Measurements from ENCODE around the gene MGAT4A. TPM values are rescaled to one million over a fixed set of nuclear protein-coding genes. Genes with fewer than 3 reads are reported as not detected.

The MGAT4A gene
- total and polyA plus RNA-seq, 9 of the 15 experiments (the other 6 are each of a cell fraction or from before 2014, with no cell fraction given), result 0.03 to 0.53 (median 0.18) TPM; not detected in 2

DNA sequence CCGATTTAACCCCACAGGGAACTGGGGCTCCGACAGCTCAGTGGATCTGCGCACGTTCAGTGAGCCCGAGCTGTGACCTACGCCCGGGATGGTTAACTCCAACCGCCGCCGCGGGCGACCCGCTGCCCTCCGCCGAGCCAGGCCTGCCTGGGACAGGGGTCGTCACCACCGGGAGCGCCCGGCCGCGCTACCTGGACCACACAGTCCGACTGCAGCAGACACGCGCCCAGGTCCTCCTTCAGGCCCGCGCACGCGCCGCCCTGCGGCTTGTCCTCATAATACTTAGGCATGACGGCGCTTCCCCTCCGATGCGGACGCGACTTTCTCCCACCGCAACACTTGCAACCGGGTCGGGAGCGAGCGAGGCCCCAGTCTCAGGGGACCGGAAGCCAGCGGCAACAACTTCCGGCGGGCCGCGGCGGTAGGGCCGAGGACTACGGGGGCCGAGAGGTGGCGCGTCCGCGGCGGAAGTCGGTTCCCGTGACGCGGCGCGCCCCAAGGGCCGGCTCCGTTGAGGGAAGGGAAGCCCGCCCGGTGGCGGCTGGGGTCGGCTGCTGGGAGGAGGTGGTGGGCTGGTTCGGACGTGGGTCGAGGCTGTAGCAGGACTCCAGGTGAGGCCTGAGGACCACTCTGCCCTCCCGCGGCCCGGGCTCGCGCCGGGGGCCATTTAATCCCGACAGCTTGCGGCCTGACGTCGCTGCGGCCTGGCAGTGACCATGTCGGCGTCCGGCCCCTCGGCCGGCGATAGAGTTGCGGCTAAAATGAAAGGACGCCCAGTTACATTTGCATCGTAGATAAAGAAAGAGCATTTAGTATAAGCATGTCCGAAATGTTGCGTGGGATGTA lies 122.6 kb downstream of the MGAT4A start, which contains the start of the genes COA5 and UNC50 (continued):
- 0 out of 2 replicates have a peak, but pooled peaks have one; percentile 14 for TF ChIP-seq EGR1 (conservative IDR thresholded peaks at IDR 0.05)
- TF ChIP-seq CREB1 (IDR thresholded peaks at IDR 0.05), result peak; percentile 81
- peak; percentile 91 for TF ChIP-seq CREB1 (CRISPR knock-in tag; IDR thresholded peaks at IDR 0.05)
- peak; percentile 72 for TF ChIP-seq ESRRA (IDR thresholded peaks at IDR 0.05; ENCODE audit: borderline replicate concordance, low read depth)
- 0 out of 2 replicates have a peak, but pooled peaks have one; percentile 38 for TF ChIP-seq ZNF232 (CRISPR knock-in tag; IDR thresholded peaks at IDR 0.05)
- peak; percentile 65; the same call in 1 of the 2 replicates for TF ChIP-seq SP1 (CRISPR knock-in tag; IDR thresholded peaks at IDR 0.05)
- peak; percentile 24 for TF ChIP-seq PRDM10 (IDR thresholded peaks at IDR 0.05; ENCODE audit: partially characterized antibody)
- peak; percentile 98 for TF ChIP-seq POLR2G (IDR thresholded peaks at IDR 0.05; ENCODE audit: low read depth, low read length)
- TF ChIP-seq NFE2 (IDR thresholded peaks at IDR 0.05; ENCODE audit: low read depth), result peak; percentile 20; the same call in 1 of the 2 replicates
- TF ChIP-seq JUNB (CRISPR knock-in tag; conservative IDR thresholded peaks at IDR 0.05), result no peak
- 0 out of 2 replicates have a peak, but pooled peaks have one; percentile 33 for TF ChIP-seq TCF7 (IDR thresholded peaks at IDR 0.05; ENCODE audit: borderline replicate concordance)
- peak; percentile 23 for TF ChIP-seq FUS (optimal IDR thresholded peaks at IDR 0.05; ENCODE audit: low read depth, low read length)
- TF ChIP-seq ZNF165 (CRISPR knock-in tag; IDR thresholded peaks at IDR 0.05; ENCODE audit: borderline replicate concordance), result no peak
- TF ChIP-seq SP2 (IDR thresholded peaks at IDR 0.05; ENCODE audit: extremely low read depth, low read depth, low read length, poor library complexity, severe bottlenecking), result no peak
- TF ChIP-seq SMARCC2 (IDR thresholded peaks at IDR 0.05; ENCODE audit: low read depth), result no peak
- peak; percentile 83 for TF ChIP-seq SIN3B (IDR thresholded peaks at IDR 0.05; ENCODE audit: low read depth)
- no peak for TF ChIP-seq HNRNPH1 (optimal IDR thresholded peaks at IDR 0.05; ENCODE audit: low read depth, low read length)
- no peak for TF ChIP-seq HNRNPUL1 (IDR thresholded peaks at IDR 0.05; ENCODE audit: low read length)
- TF ChIP-seq MAZ (CRISPR knock-in tag; conservative IDR thresholded peaks at IDR 0.05 in 1 of 2, IDR thresholded peaks at IDR 0.05 in 1 of 2), result peak; percentile 81 to 87
- peak; percentile 94 for TF ChIP-seq CREM (IDR thresholded peaks at IDR 0.05; ENCODE audit: low read depth)
- TF ChIP-seq, protein P1, sequence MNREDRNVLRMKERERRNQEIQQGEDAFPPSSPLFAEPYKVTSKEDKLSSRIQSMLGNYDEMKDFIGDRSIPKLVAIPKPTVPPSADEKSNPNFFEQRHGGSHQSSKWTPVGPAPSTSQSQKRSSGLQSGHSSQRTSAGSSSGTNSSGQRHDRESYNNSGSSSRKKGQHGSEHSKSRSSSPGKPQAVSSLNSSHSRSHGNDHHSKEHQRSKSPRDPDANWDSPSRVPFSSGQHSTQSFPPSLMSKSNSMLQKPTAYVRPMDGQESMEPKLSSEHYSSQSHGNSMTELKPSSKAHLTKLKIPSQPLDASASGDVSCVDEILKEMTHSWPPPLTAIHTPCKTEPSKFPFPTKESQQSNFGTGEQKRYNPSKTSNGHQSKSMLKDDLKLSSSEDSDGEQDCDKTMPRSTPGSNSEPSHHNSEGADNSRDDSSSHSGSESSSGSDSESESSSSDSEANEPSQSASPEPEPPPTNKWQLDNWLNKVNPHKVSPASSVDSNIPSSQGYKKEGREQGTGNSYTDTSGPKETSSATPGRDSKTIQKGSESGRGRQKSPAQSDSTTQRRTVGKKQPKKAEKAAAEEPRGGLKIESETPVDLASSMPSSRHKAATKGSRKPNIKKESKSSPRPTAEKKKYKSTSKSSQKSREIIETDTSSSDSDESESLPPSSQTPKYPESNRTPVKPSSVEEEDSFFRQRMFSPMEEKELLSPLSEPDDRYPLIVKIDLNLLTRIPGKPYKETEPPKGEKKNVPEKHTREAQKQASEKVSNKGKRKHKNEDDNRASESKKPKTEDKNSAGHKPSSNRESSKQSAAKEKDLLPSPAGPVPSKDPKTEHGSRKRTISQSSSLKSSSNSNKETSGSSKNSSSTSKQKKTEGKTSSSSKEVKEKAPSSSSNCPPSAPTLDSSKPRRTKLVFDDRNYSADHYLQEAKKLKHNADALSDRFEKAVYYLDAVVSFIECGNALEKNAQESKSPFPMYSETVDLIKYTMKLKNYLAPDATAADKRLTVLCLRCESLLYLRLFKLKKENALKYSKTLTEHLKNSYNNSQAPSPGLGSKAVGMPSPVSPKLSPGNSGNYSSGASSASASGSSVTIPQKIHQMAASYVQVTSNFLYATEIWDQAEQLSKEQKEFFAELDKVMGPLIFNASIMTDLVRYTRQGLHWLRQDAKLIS (CRISPR knock-in tag; IDR thresholded peaks at IDR 0.05), result peak; percentile 87

Data from K562 (cell line).